ENCODE results near the gene MPPED2.
A peak's percentile ranks its signal among the peaks of the same experiment; 100 is the strongest.

Gene MPPED2

GRCh38 chr11:30586251-30587144 is at the start of gene MPPED2:
Gene MPPED2 (minus strand): TSS chr11:30586353. CDS start chr11:30580373, 5,980 bp downstream.
- peak; percentile 45 for DNase-seq (ENCODE audit: low spot score)

- no peak for DNase-seq (ENCODE audit: low spot score)
These were observed 49.3 kb upstream of the MPPED2 start for GRCh38 chr11:30635401-30635989.

GRCh38 chr11:30631148-30631547 is 45.0 kb upstream of the MPPED2 start:
- no peak for DNase-seq (ENCODE audit: low spot score)

- no peak for DNase-seq (ENCODE audit: low spot score)
These were observed 33.6 kb upstream of the MPPED2 start for GRCh38 chr11:30619767-30620166.

- DNase-seq (ENCODE audit: low spot score): no peak
These were observed 31.6 kb upstream of the MPPED2 start for GRCh38 chr11:30617762-30618161.

GRCh38 chr11:30610628-30611027 is 24.5 kb upstream of the MPPED2 start:
- no peak for DNase-seq (ENCODE audit: low spot score)

GRCh38 chr11:30608534-30608933 is 22.4 kb upstream of the MPPED2 start:
- DNase-seq (ENCODE audit: low spot score): no peak

- no peak for DNase-seq (ENCODE audit: low spot score)
These were observed 19.0 kb upstream of the MPPED2 start for GRCh38 chr11:30605036-30605605.

- no peak for DNase-seq (ENCODE audit: low spot score)
These were observed 17.2 kb upstream of the MPPED2 start for GRCh38 chr11:30603357-30603756.

GRCh38 chr11:30596832-30597231 is 10.7 kb upstream of the MPPED2 start:
- DNase-seq (ENCODE audit: low spot score): no peak

GRCh38 chr11:30595934-30596333 is 9.8 kb upstream of the MPPED2 start:
- DNase-seq (ENCODE audit: low spot score): no peak

GRCh38 chr11:30594646-30595411 is 8.7 kb upstream of the MPPED2 start:
- no peak for DNase-seq (ENCODE audit: low spot score)

- DNase-seq (ENCODE audit: low spot score): no peak
These were observed 1.2 kb upstream of the MPPED2 start for GRCh38 chr11:30587269-30587812.

GRCh38 chr11:30585892-30586250 is 282 bp downstream of the MPPED2 start:
- peak; percentile 46 for DNase-seq (ENCODE audit: low spot score)

GRCh38 chr11:30585125-30585891 is 845 bp downstream of the MPPED2 start:
- DNase-seq (ENCODE audit: low spot score): peak; percentile 27

- peak; percentile 8 for DNase-seq (ENCODE audit: low spot score)
These were observed 2.5 kb downstream of the MPPED2 start for GRCh38 chr11:30583476-30584280.

GRCh38 chr11:30582726-30583125 is 3.4 kb downstream of the MPPED2 start:
- DNase-seq (ENCODE audit: low spot score): no peak

- no peak for DNase-seq (ENCODE audit: low spot score)
These were observed 4.5 kb downstream of the MPPED2 start for GRCh38 chr11:30581675-30582074.

GRCh38 chr11:30580573-30580972 is 5.6 kb downstream of the MPPED2 start:
- no peak for DNase-seq (ENCODE audit: low spot score)

GRCh38 chr11:30579415-30580175 is 6.6 kb downstream of the MPPED2 start:
- DNase-seq (ENCODE audit: low spot score): no peak
